A549 (cell line): Measurements from ENCODE around the gene OR2T27. TPM values are rescaled to one million over a fixed set of nuclear protein-coding genes. Genes with fewer than 3 reads are reported as not detected.

Experiments used
- ATAC-seq, 2 experiments: fragments of 200-7000 bp in 1 of 2; fragments of >200 bp in 1 of 2; cut with Nextera tagmentation in 1 of 2; cut with Tn5 transposase in 1 of 2; 3 replicates each; pipeline versions ENCODE4 v1.8.0 to v1.9.1; 2018 to 2020; ENCODE audit warnings: mild to moderate bottlenecking in 1 of 2, moderate library complexity in 1 of 2
- CTCF ChIA-PET: fragments of 300-600 bp; sonication (Branson Sonifier 250); formaldehyde crosslinking; extraction: SDS; loops from one replicate; lab custom pipeline; 2021; ENCODE audit warnings: antibody characterized with exemption, inconsistent platforms; lab: Yijun Ruan, JAX
- POLR2A ChIA-PET: fragments of 350-600 bp; formaldehyde crosslinking; extraction: SDS; loops from one replicate; lab custom pipeline; 2021; ENCODE audit warnings: antibody characterized with exemption, inconsistent platforms; lab: Yijun Ruan, JAX
- DNase-seq, 2 experiments: peaks; one replicate each; pipeline versions ENCODE4 v3.0.0 to v3.0.0-alpha.2; 2011 to 2016; ENCODE audit warnings: low read depth in 1 of 2, low spot score in 1 of 2
- FAIRE-seq: peaks from 2 replicates; lab custom pipeline; 2011; peaks lifted over from hg19 to GRCh38; lab: Jason Lieb, UNC
- H3K27ac ChIP-seq, 2 experiments: fragments of >200 bp; sonication (Bioruptor Twin); formaldehyde crosslinking; 3 replicates each; pipeline ENCODE4 v1.5.1; 2016 to 2017
- H3K4me1 ChIP-seq: fragments of >200 bp; sonication (Bioruptor Twin); formaldehyde crosslinking; 3 replicates; pipeline ENCODE4 v1.6.1; 2016
- H3K4me2 ChIP-seq: fragments of >200 bp; sonication (Bioruptor Twin); formaldehyde crosslinking; 3 replicates; pipeline ENCODE4 v1.6.1; 2016
- H3K4me3 ChIP-seq: fragments of >200 bp; sonication (Bioruptor Twin); formaldehyde crosslinking; 3 replicates; pipeline ENCODE4 v1.5.1; 2016
- H3K9me3 ChIP-seq: fragments of >200 bp; sonication (Bioruptor Twin); formaldehyde crosslinking; 3 replicates; pipeline ENCODE4 v1.6.1; 2016
- CBX8 ChIP-seq: fragments of 200-600 bp; sonication (generic); IDR thresholded peaks from 2 replicates; pipeline ENCODE4 v1.6.1; 2016
- E2F6 ChIP-seq: IDR thresholded peaks from 2 replicates; pipeline ENCODE4 v1.6.1; 2012; ENCODE audit warnings: low read depth, borderline replicate concordance
- EHMT2 ChIP-seq: fragments of 200-600 bp; sonication (generic); IDR thresholded peaks from 2 replicates; pipeline ENCODE4 v1.6.1; 2016; ENCODE audit warnings: antibody characterized with exemption, low read depth, mild to moderate bottlenecking, moderate library complexity
- ESRRA ChIP-seq: fragments of 150-350 bp; IDR thresholded peaks from 2 replicates; pipeline ENCODE4 v1.6.1; 2014; ENCODE audit warnings: mild to moderate bottlenecking, low read length, borderline replicate concordance
- FOSL2 ChIP-seq, 2 experiments: fragments of 450-650 bp in 1 of 2; fragments of >200 bp in 1 of 2; sonication (Bioruptor Twin) in 1 of 2; formaldehyde crosslinking; IDR thresholded peaks; 2 replicates each; pipeline versions ENCODE4 v1.5.0 to v1.6.1; 2016 to 2020; ENCODE audit warnings: mild to moderate bottlenecking in 1 of 2, moderate library complexity in 1 of 2
- HDAC2 ChIP-seq: fragments of 200-600 bp; sonication (generic); IDR thresholded peaks from 2 replicates; pipeline ENCODE4 v1.6.1; 2016
- HOXA7 ChIP-seq: fragments of 250-450 bp; sonication (Bioruptor Pico); IDR thresholded peaks from 2 replicates; pipeline ENCODE4 v1.5.0; 2020; ENCODE audit warnings: mild to moderate bottlenecking, moderate library complexity
- KDM1A ChIP-seq: fragments of 200-600 bp; sonication (generic); IDR thresholded peaks from 2 replicates; pipeline ENCODE4 v1.6.1; 2016; ENCODE audit warnings: low read depth, mild to moderate bottlenecking
- PBX3 ChIP-seq: IDR thresholded peaks from 2 replicates; pipeline ENCODE4 v1.6.1; 2012
- PHF8 ChIP-seq: fragments of 200-600 bp; sonication (generic); IDR thresholded peaks from 2 replicates; pipeline ENCODE4 v1.6.1; 2016; ENCODE audit warnings: low read depth, mild to moderate bottlenecking, antibody characterized with exemption, moderate library complexity, borderline replicate concordance
- RAD21 ChIP-seq, 2 experiments: fragments of >200 bp in 1 of 2; sonication (Bioruptor Twin) in 1 of 2; formaldehyde crosslinking in 1 of 2; IDR thresholded peaks in 1 of 2; conservative IDR thresholded peaks in 1 of 2; 2 replicates in 1 of 2; 3 replicates in 1 of 2; pipeline ENCODE4 v1.6.1; 2012 to 2018; ENCODE audit warnings: inconsistent platforms in 1 of 2
- RFX5 ChIP-seq: fragments of 450-650 bp; IDR thresholded peaks from 2 replicates; pipeline ENCODE4 v1.7.1; 2014; ENCODE audit warnings: antibody characterized with exemption, mild to moderate bottlenecking, moderate library complexity
- USF2 ChIP-seq: fragments of 450-650 bp; IDR thresholded peaks from 2 replicates; pipeline ENCODE4 v1.6.1; 2014; ENCODE audit warnings: antibody characterized with exemption
- ZC3H11A ChIP-seq: fragments of 450-650 bp; IDR thresholded peaks from 2 replicates; pipeline ENCODE4 v1.6.1; 2014; ENCODE audit warnings: antibody characterized with exemption, mild to moderate bottlenecking
- ZSCAN20 ChIP-seq: fragments of 250-450 bp; sonication (Bioruptor Pico); IDR thresholded peaks from 2 replicates; pipeline ENCODE4 v1.8.0; 2022; ENCODE audit warnings: mild to moderate bottlenecking, moderate library complexity
- WGBS: methylation state at CpG from one replicate; pipeline ENCODE4 v1.1.6; 2017; ENCODE audit errors: missing lambda C conversion rate; 5-methylcytosine and 5-hydroxymethylcytosine counted together
- polyA plus RNA-seq, 4 experiments: library from polyadenylated mRNA; depleted of rRNA in 3 of 4; stranded (reverse); fragments of >200 nt; fragmentation: RNase III in 1 of 4; extraction: RNeasy Plus Mini Kit Qiagen cat#74134 plus additional on column Dnase treatment in 1 of 4; gene quantifications; 2 replicates in 3 of 4; 3 replicates in 1 of 4; pipeline ENCODE4 v1.2.3, GENCODE V29; 2011 to 2017
- TF ChIP-seq, protein P1 (sequence below): fragments of >200 bp; sonication (Bioruptor Twin); formaldehyde crosslinking; IDR thresholded peaks from 3 replicates; pipeline ENCODE4 v1.5.1; 2016

The OR2T27 gene
- polyA plus RNA-seq, 2 of the 4 experiments (the other 2 are of a cell fraction): not detected

DNA sequence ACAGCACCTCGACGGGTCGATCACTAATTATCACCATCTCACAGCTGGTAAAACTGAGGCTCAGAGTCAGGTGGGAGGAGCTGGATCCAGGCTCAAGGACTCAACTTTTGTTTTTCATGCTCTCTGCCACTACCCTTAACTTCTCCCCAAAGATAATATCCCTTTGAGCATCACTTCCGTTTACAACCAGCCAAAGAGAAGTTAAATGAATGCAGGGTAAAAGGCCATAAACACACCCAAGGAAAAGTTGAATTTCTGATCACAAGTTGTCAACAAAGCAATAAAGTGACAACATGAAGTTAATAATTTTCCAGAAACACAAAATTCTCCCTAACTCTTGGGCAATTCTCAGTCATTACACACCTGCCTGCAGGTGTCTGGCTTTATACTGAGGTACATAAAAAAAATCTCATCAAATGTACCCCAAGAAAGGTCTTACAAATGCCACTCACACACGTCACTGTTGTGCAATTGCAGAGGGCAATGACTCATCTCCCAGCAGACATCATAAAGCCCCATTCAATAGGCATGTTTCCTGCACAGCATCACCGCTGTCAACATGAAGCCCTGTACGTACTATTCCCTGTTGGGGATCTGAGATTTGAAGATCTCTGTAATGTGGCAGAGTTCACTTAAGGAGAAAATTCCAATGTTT, 23.8 kb downstream of the OR2T27 start (continued):
- no peak for TF ChIP-seq E2F6
- no peak for TF ChIP-seq KDM1A

- FAIRE-seq: no peak
- no peak overlapping the region for H3K4me3 ChIP-seq
- H3K4me2 ChIP-seq: no peak overlapping the region
- no peak for DNase-seq
- no peaks in the 10 kb centered on the region for H3K9me3 ChIP-seq
- ChIA-PET POLR2A (no interaction called here), CTCF (interaction anchor here (0.8 kb wide), 1 partner anchor 174 kb away, joined by 4 read pairs; no protein-coding TSS in a partner anchor)
- no peak for TF ChIP-seq ZC3H11A
- TF ChIP-seq ZSCAN20 (CRISPR knock-in tag): no peak
- no peak for TF ChIP-seq FOSL2 (IDR thresholded peaks at IDR 0.05)
- no peak for TF ChIP-seq FOSL2 (CRISPR knock-in tag; IDR thresholded peaks at IDR 0.05)
- no peaks in the 10 kb centered on the region for H3K4me1 ChIP-seq
- no peak for ATAC-seq
- H3K27ac ChIP-seq: no peak overlapping the region
- WGBS: 5% methylated on average over 2 of the region's 2 CpGs
Measured at GRCh38 chr1:248630551-248630950, 24.8 kb downstream of the OR2T27 start.

- Histone ChIP-seq H3K27ac (no peak overlapping the region), H3K4me3 (no peak overlapping the region), H3K9me3 (no peaks in the 10 kb centered on the region), H3K4me1 (no peaks in the 10 kb centered on the region), H3K4me2 (no peak overlapping the region)
- POLR2A ChIA-PET: no interaction called here
- no peak for DNase-seq
- TF ChIP-seq FOSL2 (IDR thresholded peaks at IDR 0.05): no peak
- no peak for TF ChIP-seq FOSL2 (CRISPR knock-in tag; IDR thresholded peaks at IDR 0.05)
- TF ChIP-seq RFX5: no peak
- no peak for TF ChIP-seq RAD21 (conservative IDR thresholded peaks at IDR 0.05 in 1 of 2, IDR thresholded peaks at IDR 0.05 in 1 of 2)
- no peak for TF ChIP-seq HDAC2
- no peak for TF ChIP-seq CBX8
- TF ChIP-seq USF2: no peak
- TF ChIP-seq, protein P1, sequence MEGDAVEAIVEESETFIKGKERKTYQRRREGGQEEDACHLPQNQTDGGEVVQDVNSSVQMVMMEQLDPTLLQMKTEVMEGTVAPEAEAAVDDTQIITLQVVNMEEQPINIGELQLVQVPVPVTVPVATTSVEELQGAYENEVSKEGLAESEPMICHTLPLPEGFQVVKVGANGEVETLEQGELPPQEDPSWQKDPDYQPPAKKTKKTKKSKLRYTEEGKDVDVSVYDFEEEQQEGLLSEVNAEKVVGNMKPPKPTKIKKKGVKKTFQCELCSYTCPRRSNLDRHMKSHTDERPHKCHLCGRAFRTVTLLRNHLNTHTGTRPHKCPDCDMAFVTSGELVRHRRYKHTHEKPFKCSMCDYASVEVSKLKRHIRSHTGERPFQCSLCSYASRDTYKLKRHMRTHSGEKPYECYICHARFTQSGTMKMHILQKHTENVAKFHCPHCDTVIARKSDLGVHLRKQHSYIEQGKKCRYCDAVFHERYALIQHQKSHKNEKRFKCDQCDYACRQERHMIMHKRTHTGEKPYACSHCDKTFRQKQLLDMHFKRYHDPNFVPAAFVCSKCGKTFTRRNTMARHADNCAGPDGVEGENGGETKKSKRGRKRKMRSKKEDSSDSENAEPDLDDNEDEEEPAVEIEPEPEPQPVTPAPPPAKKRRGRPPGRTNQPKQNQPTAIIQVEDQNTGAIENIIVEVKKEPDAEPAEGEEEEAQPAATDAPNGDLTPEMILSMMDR: no peak
- TF ChIP-seq PHF8: no peak
- no peak for TF ChIP-seq HOXA7 (CRISPR knock-in tag)
- no peak for TF ChIP-seq ESRRA
- no peak for TF ChIP-seq EHMT2
- no peak for FAIRE-seq
- whole genome bisulfite sequencing: 25% methylated on average over 9 of the region's 9 CpGs
- CTCF ChIA-PET: no interaction called here
- ATAC-seq: no peak
Measured at GRCh38 chr1:248627971-248628844, 27.1 kb downstream of the OR2T27 start.

DNA sequence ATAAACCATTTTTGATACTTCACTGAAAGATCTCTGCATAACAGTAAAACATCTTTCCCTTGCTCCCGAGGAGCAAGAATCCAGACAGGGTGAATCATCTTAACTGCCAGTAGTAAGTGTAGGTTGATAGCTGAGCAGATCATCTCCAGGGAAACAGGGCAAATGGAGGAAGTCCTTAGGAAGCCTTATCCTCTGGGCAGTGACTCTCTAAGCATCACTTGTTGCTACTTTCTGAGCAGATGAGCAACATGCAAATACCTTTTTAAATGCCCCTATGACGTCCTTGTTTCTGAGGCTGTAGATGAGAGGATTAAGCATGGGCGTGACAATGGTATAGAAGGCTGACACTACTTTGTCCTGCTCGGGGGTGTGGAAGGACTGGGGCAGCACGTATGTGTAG, 29.4 kb downstream of the OR2T27 start:
- CTCF ChIA-PET: no interaction called here

More for the DNA sequence above, 29.4 kb downstream of the OR2T27 start:
- FAIRE-seq: no peak
- H3K4me2 ChIP-seq: no peak overlapping the region
- no peak for TF ChIP-seq PBX3
- no peak overlapping the region for H3K4me3 ChIP-seq
- no peaks in the 10 kb centered on the region for H3K9me3 ChIP-seq
- DNase-seq: no peak
- no peak overlapping the region for H3K27ac ChIP-seq
- WGBS: 10% methylated on average over 5 of the region's 5 CpGs
- no peak for ATAC-seq
- no peaks in the 10 kb centered on the region for H3K4me1 ChIP-seq
- POLR2A ChIA-PET: no interaction called here
